HepG2 (cell line): ENCODE results near the gene CCDC85C. TPM values are rescaled to one million over a fixed set of nuclear protein-coding genes. Genes with fewer than 3 reads are reported as not detected.

ENCODE experiments used
- ATAD3A ChIP-seq: sonication (generic); formaldehyde crosslinking; IDR thresholded peaks from 2 replicates; pipeline ENCODE4 v1.4.0; 2020; ENCODE audit warnings: missing genetic modification reagents
- DNMT1 ChIP-seq: sonication (generic); formaldehyde crosslinking; IDR thresholded peaks from 2 replicates; pipeline ENCODE4 v1.5.1; 2020; ENCODE audit warnings: mild to moderate bottlenecking, missing genetic modification reagents
- FIP1L1 ChIP-seq: fragments of 200-400 bp; formaldehyde crosslinking; IDR thresholded peaks from 2 replicates; pipeline ENCODE4 v1.6.1; 2018; ENCODE audit warnings: low read depth, mild to moderate bottlenecking, low read length, moderate library complexity, borderline replicate concordance; ENCODE audit not compliant: insufficient read depth
- FOXC1 ChIP-seq: sonication (generic); formaldehyde crosslinking; IDR thresholded peaks from 2 replicates; pipeline ENCODE4 v1.8.0; 2022; ENCODE audit warnings: mild to moderate bottlenecking, missing genetic modification reagents, borderline replicate concordance
- FOXK2 ChIP-seq: fragments of 450-650 bp; IDR thresholded peaks from 2 replicates; pipeline ENCODE4 v1.6.1; 2016
- HCFC1 ChIP-seq: fragments of 150-350 bp; IDR thresholded peaks from 2 replicates; pipeline ENCODE4 v1.6.1; 2014; ENCODE audit warnings: low read depth, low read length
- KLF13 ChIP-seq: sonication (generic); formaldehyde crosslinking; IDR thresholded peaks from 2 replicates; pipeline ENCODE4 v1.4.0; 2020; ENCODE audit warnings: mild to moderate bottlenecking, missing genetic modification reagents
- KLF16 ChIP-seq, 2 experiments: sonication (generic) in 1 of 2; formaldehyde crosslinking in 1 of 2; IDR thresholded peaks; 2 replicates each; pipeline versions ENCODE4 v1.6.1 to v1.8.0; 2016 to 2023; ENCODE audit warnings: missing genetic modification reagents in 2 of 2, missing compliant biosample characterization in 1 of 2
- MIER2 ChIP-seq: IDR thresholded peaks from 2 replicates; pipeline ENCODE4 v1.6.1; 2016; ENCODE audit warnings: missing biosample characterization, missing genetic modification reagents
- NFYC ChIP-seq: IDR thresholded peaks from 2 replicates; pipeline ENCODE4 v1.6.1; 2016; ENCODE audit warnings: missing genetic modification reagents, missing compliant biosample characterization
- PHF20 ChIP-seq: sonication (generic); formaldehyde crosslinking; IDR thresholded peaks from 2 replicates; pipeline ENCODE4 v1.5.0; 2020; ENCODE audit warnings: mild to moderate bottlenecking, missing genetic modification reagents
- PHF8 ChIP-seq: sonication (generic); formaldehyde crosslinking; IDR thresholded peaks from 2 replicates; pipeline ENCODE4 v1.5.0; 2020; ENCODE audit warnings: missing genetic modification reagents
- POLR2G ChIP-seq: fragments of 200-400 bp; formaldehyde crosslinking; IDR thresholded peaks from 2 replicates; pipeline ENCODE4 v1.6.1; 2018; ENCODE audit warnings: mild to moderate bottlenecking, low read depth, low read length, moderate library complexity
- RARG ChIP-seq: sonication (generic); formaldehyde crosslinking; IDR thresholded peaks from 2 replicates; pipeline ENCODE4 v1.4.0; 2020; ENCODE audit warnings: low read depth, mild to moderate bottlenecking, missing genetic modification reagents
- SAP130 ChIP-seq: IDR thresholded peaks from 2 replicates; pipeline ENCODE4 v1.6.1; 2016; ENCODE audit warnings: low read depth
- SNAPC2 ChIP-seq: sonication (generic); formaldehyde crosslinking; IDR thresholded peaks from 2 replicates; pipeline ENCODE4 v1.8.1; 2022; ENCODE audit warnings: mild to moderate bottlenecking, missing genetic modification reagents
- TCF12 ChIP-seq, 2 experiments: fragments of 450-650 bp in 1 of 2; sonication (generic) in 1 of 2; formaldehyde crosslinking in 1 of 2; IDR thresholded peaks; 2 replicates each; pipeline versions ENCODE4 v1.6.1 to v1.8.0; 2017 to 2022; ENCODE audit warnings: antibody characterized with exemption in 1 of 2, mild to moderate bottlenecking in 1 of 2, missing genetic modification reagents in 1 of 2, moderate library complexity in 1 of 2
- ZFP41 ChIP-seq: sonication (generic); formaldehyde crosslinking; IDR thresholded peaks from 2 replicates; pipeline ENCODE4 v1.4.0; 2020; ENCODE audit warnings: mild to moderate bottlenecking, missing genetic modification reagents, borderline replicate concordance
- ZFX ChIP-seq: sonication (generic); formaldehyde crosslinking; IDR thresholded peaks from 2 replicates; pipeline ENCODE4 v1.4.0; 2020; ENCODE audit warnings: mild to moderate bottlenecking, low read depth, missing genetic modification reagents, moderate library complexity
- ZNF3 ChIP-seq: IDR thresholded peaks from 2 replicates; pipeline ENCODE4 v1.7.0; 2017; ENCODE audit warnings: inconsistent platforms
- ZNF33B ChIP-seq: sonication (generic); formaldehyde crosslinking; IDR thresholded peaks from 2 replicates; pipeline ENCODE4 v1.5.1; 2020; ENCODE audit warnings: mild to moderate bottlenecking, missing genetic modification reagents
- ZNF382 ChIP-seq: sonication (generic); formaldehyde crosslinking; IDR thresholded peaks from 2 replicates; pipeline ENCODE4 v1.5.0; 2020; ENCODE audit warnings: missing genetic modification reagents, mild to moderate bottlenecking, borderline replicate concordance
- ZNF414 ChIP-seq: sonication (generic); formaldehyde crosslinking; IDR thresholded peaks from 2 replicates; pipeline ENCODE4 v1.5.0; 2020; ENCODE audit warnings: missing genetic modification reagents
- ZNF562 ChIP-seq: sonication (generic); formaldehyde crosslinking; IDR thresholded peaks from 2 replicates; pipeline ENCODE4 v1.8.0; 2022; ENCODE audit warnings: missing genetic modification reagents, borderline replicate concordance
- ZNF577 ChIP-seq: sonication (generic); formaldehyde crosslinking; IDR thresholded peaks from 2 replicates; pipeline ENCODE4 v1.4.0; 2020; ENCODE audit warnings: mild to moderate bottlenecking, low read depth, missing genetic modification reagents, borderline replicate concordance
- ZNF652 ChIP-seq: IDR thresholded peaks from 2 replicates; pipeline ENCODE4 v1.6.1; 2016; ENCODE audit warnings: low read depth, borderline replicate concordance
- ZNF674 ChIP-seq: sonication (generic); formaldehyde crosslinking; IDR thresholded peaks from 2 replicates; pipeline ENCODE4 v1.5.0; 2020; ENCODE audit warnings: low read depth, mild to moderate bottlenecking, missing genetic modification reagents
- polyA plus RNA-seq, 8 experiments: library from polyadenylated mRNA; depleted of rRNA in 3 of 8; stranded (reverse) in 7 of 8; unstranded in 1 of 8; fragments of >200 nt; fragmentation: Illumina TruSeq in 4 of 8; extraction: Trizol in 4 of 8; gene quantifications; 2 replicates each; pipeline versions ENCODE4 v1.2.1 to v1.2.3, GENCODE V29; 2011 to 2016; ENCODE audit warnings: low read depth in 4 of 8, missing spikeins in 1 of 8, mixed read lengths in 1 of 8; ENCODE audit not compliant: insufficient read depth in 1 of 8
- total RNA-seq, 5 experiments: library from RNA; depleted of rRNA; stranded (reverse); fragments of >200 nt; fragmentation: Illumina TruSeq; extraction: Trizol; gene quantifications; 2 replicates each; pipeline ENCODE4 v1.2.3, GENCODE V29; 2016; ENCODE audit warnings: low read depth in 1 of 5
- TF ChIP-seq, protein P1 (sequence below): sonication (generic); formaldehyde crosslinking; IDR thresholded peaks from 2 replicates; pipeline ENCODE4 v1.4.0; 2020; ENCODE audit warnings: mild to moderate bottlenecking, missing genetic modification reagents
- TF ChIP-seq, protein P2 (sequence below): sonication (generic); formaldehyde crosslinking; IDR thresholded peaks from 2 replicates; pipeline ENCODE4 v1.8.1; 2023; ENCODE audit warnings: mild to moderate bottlenecking, moderate library complexity, missing genetic modification reagents
- TF ChIP-seq, protein P3 (sequence below): sonication (generic); formaldehyde crosslinking; IDR thresholded peaks from 2 replicates; pipeline ENCODE4 v1.5.0; 2020; ENCODE audit warnings: missing genetic modification reagents

The CCDC85C gene
- total and polyA plus RNA-seq, 2 of the 13 experiments (the other 11 are each of a cell fraction or from before 2014, with no cell fraction given), result 18.8 to 43.8 TPM

GRCh38 chr14:99602054-99602787 lies 1.8 kb downstream of the CCDC85C start (continued):
- TF ChIP-seq, protein P1, sequence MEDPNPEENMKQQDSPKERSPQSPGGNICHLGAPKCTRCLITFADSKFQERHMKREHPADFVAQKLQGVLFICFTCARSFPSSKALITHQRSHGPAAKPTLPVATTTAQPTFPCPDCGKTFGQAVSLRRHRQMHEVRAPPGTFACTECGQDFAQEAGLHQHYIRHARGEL (CRISPR knock-in tag), result no peak
- TF ChIP-seq PHF8 (CRISPR knock-in tag) (peak; percentile 45; the same call in 1 of the 2 replicates), SAP130 (CRISPR knock-in tag) (peak; percentile 82), ZNF414 (CRISPR knock-in tag) (peak; percentile 56; the same call in 1 of the 2 replicates), SNAPC2 (CRISPR knock-in tag) (no peak), ZNF652 (no peak), HCFC1 (no peak), KLF16 (CRISPR knock-in tag; IDR thresholded peaks at IDR 0.05) (peak in 1 of 2 experiments; percentile 31; a peak in 1 of 4 replicates), TCF12 (IDR thresholded peaks at IDR 0.05) (no peak), TCF12 (CRISPR knock-in tag; IDR thresholded peaks at IDR 0.05) (no peak), KLF13 (CRISPR knock-in tag) (no peak), ZNF577 (CRISPR knock-in tag) (no peak), ZFX (CRISPR knock-in tag) (peak; percentile 49; the same call in 1 of the 2 replicates), MIER2 (CRISPR knock-in tag) (no peak), POLR2G (peak; percentile 53), NFYC (CRISPR knock-in tag) (no peak), FOXK2 (no peak), ATAD3A (no peak), DNMT1 (no peak), RARG (CRISPR knock-in tag) (no peak), PHF20 (CRISPR knock-in tag) (no peak), ZFP41 (CRISPR knock-in tag) (no peak), FOXC1 (CRISPR knock-in tag) (no peak), ZNF562 (no peak), ZNF674 (no peak), FIP1L1 (no peak), ZNF382 (CRISPR knock-in tag) (no peak), ZNF3 (CRISPR knock-in tag) (no peak), ZNF33B (CRISPR knock-in tag) (no peak)
- TF ChIP-seq, protein P2, sequence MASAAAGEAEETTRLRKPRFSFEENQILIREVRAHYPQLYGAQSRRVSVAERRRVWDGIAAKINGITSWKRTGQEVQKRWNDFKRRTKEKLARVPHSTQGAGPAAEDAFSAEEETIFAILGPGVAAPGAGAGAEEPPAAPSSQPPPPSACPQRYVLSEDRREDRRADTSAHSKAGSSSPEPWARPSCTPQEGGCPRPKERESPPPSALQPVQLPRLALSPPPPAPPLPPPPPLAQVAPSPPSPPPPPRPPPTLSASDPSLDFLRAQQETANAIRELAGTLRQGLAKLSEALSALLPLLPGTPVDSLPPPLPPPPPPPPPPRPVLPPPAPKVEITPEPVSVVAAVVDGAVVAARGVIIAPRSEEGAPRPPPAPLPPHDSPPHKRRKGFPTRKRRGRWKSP, result 0 out of 2 replicates have a peak, but pooled peaks have one; percentile 12
- TF ChIP-seq, protein P3, sequence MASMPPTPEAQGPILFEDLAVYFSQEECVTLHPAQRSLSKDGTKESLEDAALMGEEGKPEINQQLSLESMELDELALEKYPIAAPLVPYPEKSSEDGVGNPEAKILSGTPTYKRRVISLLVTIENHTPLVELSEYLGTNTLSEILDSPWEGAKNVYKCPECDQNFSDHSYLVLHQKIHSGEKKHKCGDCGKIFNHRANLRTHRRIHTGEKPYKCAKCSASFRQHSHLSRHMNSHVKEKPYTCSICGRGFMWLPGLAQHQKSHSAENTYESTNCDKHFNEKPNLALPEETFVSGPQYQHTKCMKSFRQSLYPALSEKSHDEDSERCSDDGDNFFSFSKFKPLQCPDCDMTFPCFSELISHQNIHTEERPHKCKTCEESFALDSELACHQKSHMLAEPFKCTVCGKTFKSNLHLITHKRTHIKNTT, result no peak
